K562 (cell line): ENCODE data around the gene FARSA. TPM values are rescaled to one million over a fixed set of nuclear protein-coding genes. Genes with fewer than 3 reads are reported as not detected.

ENCODE experiments used
- CBX2 ChIP-seq: fragments of 200-600 bp; sonication (generic); IDR thresholded peaks from one replicate; pipeline ENCODE4 v1.6.1; 2012; ENCODE audit warnings: mild to moderate bottlenecking, low read length, inconsistent platforms; ENCODE audit not compliant: insufficient read depth, poor library complexity, severe bottlenecking
- PHF21A ChIP-seq: fragments of 450-650 bp; IDR thresholded peaks from 2 replicates; pipeline ENCODE4 v1.6.1; 2017; ENCODE audit warnings: low read depth, borderline replicate concordance
- POLR2B ChIP-seq: fragments of 450-650 bp; IDR thresholded peaks from 2 replicates; pipeline ENCODE4 v1.6.1; 2018; ENCODE audit warnings: low read depth; ENCODE audit not compliant: partially characterized antibody
- RBM15 ChIP-seq: fragments of 200-400 bp; formaldehyde crosslinking; IDR thresholded peaks from 2 replicates; pipeline ENCODE4 v1.6.1; 2018; ENCODE audit warnings: mild to moderate bottlenecking, low read length, moderate library complexity; ENCODE audit not compliant: insufficient read depth
- RBM39 ChIP-seq: fragments of 200-400 bp; formaldehyde crosslinking; optimal IDR thresholded peaks from 2 replicates; pipeline ENCODE3; 2018; ENCODE audit warnings: low read depth, low read length
- SETDB1 ChIP-seq: IDR thresholded peaks from one replicate; pipeline ENCODE4 v1.6.1; 2012; ENCODE audit warnings: low read length, control low read depth, inconsistent platforms
- SREBF2 ChIP-seq: sonication (generic); formaldehyde crosslinking; IDR thresholded peaks from 2 replicates; pipeline ENCODE4 v1.4.0; 2020; ENCODE audit warnings: mild to moderate bottlenecking, missing genetic modification reagents
- TBL1XR1 ChIP-seq, 2 experiments: IDR thresholded peaks; 2 replicates each; pipeline ENCODE4 v1.6.1; 2012; ENCODE audit warnings: improper control_type of control experiment in 2 of 2, low read length in 2 of 2, mild to moderate bottlenecking in 1 of 2
- ZNF445 ChIP-seq: fragments of 250-450 bp; sonication (Bioruptor Pico); IDR thresholded peaks from 2 replicates; pipeline ENCODE4 v1.4.0; 2020; ENCODE audit warnings: low read depth, mild to moderate bottlenecking, moderate library complexity
- ZNF561 ChIP-seq: fragments of 450-650 bp; formaldehyde crosslinking; conservative IDR thresholded peaks from 2 replicates; pipeline ENCODE4 v1.4.0; 2020; ENCODE audit warnings: mild to moderate bottlenecking, moderate library complexity
- polyA plus RNA-seq, 8 experiments: library from polyadenylated mRNA; depleted of rRNA in 4 of 8; stranded (reverse) in 5 of 8; unstranded in 3 of 8; fragments of >200 nt; fragmentation: Nextera tagmentation in 2 of 8; fragmentation: Illumina TruSeq in 1 of 8; extraction: Ambion mirVana in 2 of 8; extraction: Trizol in 1 of 8; gene quantifications; 2 replicates each; pipeline versions ENCODE4 v1.2.1 to v1.2.3, GENCODE V29; 2011 to 2014; ENCODE audit warnings: inconsistent platforms in 1 of 8, missing spikeins in 1 of 8
- total RNA-seq, 7 experiments: library from RNA; depleted of rRNA in 6 of 7; stranded (reverse); fragments of >200 nt in 6 of 7; fragmentation: Illumina TruSeq in 2 of 7; extraction: Trizol in 2 of 7; gene quantifications; 2 replicates each; pipeline versions ENCODE4 v1.2.1 to v1.2.3, GENCODE V29; 2011 to 2021; ENCODE audit warnings: low replicate concordance in 1 of 7
- TF ChIP-seq, protein P1 (sequence below): fragments of 450-650 bp; IDR thresholded peaks from 2 replicates; pipeline ENCODE4 v1.6.1; 2016; ENCODE audit warnings: low read depth
- TF ChIP-seq, protein P2 (sequence below): fragments of 450-650 bp; formaldehyde crosslinking; conservative IDR thresholded peaks from 2 replicates; pipeline ENCODE4 v1.4.0; 2022; ENCODE audit warnings: mild to moderate bottlenecking, missing genetic modification characterization
- TF ChIP-seq, protein P3 (sequence below), 2 experiments: fragments of 150-350 bp in 1 of 2; IDR thresholded peaks; 2 replicates each; pipeline ENCODE4 v1.6.1; 2012 to 2016; ENCODE audit warnings: low read depth in 2 of 2, low read length in 2 of 2, mild to moderate bottlenecking in 1 of 2, moderate library complexity in 1 of 2

FARSA gene
- total and polyA plus RNA-seq, 9 of the 15 experiments (the other 6 are each of a cell fraction or from before 2014, with no cell fraction given): 25.2 to 237 (median 89.6) TPM

DNA sequence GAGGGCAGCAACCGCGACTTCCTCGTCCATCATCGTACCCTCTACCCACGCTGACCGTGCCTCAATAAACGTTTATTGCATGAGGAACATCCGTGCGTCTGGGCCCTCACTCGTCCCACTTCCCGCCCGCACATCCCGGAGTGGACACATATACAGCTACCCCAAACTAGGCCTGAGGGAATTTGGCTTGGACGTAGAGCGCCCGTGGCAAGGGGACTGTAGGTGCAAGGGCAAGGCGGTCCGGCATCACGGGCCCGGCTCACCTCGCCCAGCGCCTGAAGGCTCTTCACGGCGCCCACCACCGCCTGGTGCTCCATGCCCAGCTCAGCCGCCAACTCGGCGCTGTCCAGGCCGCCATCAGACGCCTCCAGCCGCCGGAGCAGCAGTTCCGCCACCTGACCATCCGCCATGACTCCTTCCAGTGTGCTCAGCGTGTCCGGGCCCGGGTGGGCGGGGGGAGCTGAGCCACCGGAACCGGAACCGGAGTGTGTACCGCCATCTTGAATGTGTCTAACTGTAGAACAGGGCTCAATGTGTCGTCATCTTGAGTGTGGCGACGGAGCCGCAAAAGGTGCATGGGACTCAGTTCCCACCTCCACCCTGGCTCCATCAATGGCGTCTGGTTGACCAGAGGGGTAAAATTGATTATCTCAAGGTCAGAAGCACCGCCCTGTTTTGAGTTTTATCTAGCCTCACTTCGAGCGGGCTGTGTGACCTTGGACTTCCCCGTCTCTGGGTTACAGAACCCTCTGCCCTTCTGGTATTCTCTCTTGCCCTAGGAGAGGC lies at the start of gene FARSA (continued):
- TF ChIP-seq, protein P1, sequence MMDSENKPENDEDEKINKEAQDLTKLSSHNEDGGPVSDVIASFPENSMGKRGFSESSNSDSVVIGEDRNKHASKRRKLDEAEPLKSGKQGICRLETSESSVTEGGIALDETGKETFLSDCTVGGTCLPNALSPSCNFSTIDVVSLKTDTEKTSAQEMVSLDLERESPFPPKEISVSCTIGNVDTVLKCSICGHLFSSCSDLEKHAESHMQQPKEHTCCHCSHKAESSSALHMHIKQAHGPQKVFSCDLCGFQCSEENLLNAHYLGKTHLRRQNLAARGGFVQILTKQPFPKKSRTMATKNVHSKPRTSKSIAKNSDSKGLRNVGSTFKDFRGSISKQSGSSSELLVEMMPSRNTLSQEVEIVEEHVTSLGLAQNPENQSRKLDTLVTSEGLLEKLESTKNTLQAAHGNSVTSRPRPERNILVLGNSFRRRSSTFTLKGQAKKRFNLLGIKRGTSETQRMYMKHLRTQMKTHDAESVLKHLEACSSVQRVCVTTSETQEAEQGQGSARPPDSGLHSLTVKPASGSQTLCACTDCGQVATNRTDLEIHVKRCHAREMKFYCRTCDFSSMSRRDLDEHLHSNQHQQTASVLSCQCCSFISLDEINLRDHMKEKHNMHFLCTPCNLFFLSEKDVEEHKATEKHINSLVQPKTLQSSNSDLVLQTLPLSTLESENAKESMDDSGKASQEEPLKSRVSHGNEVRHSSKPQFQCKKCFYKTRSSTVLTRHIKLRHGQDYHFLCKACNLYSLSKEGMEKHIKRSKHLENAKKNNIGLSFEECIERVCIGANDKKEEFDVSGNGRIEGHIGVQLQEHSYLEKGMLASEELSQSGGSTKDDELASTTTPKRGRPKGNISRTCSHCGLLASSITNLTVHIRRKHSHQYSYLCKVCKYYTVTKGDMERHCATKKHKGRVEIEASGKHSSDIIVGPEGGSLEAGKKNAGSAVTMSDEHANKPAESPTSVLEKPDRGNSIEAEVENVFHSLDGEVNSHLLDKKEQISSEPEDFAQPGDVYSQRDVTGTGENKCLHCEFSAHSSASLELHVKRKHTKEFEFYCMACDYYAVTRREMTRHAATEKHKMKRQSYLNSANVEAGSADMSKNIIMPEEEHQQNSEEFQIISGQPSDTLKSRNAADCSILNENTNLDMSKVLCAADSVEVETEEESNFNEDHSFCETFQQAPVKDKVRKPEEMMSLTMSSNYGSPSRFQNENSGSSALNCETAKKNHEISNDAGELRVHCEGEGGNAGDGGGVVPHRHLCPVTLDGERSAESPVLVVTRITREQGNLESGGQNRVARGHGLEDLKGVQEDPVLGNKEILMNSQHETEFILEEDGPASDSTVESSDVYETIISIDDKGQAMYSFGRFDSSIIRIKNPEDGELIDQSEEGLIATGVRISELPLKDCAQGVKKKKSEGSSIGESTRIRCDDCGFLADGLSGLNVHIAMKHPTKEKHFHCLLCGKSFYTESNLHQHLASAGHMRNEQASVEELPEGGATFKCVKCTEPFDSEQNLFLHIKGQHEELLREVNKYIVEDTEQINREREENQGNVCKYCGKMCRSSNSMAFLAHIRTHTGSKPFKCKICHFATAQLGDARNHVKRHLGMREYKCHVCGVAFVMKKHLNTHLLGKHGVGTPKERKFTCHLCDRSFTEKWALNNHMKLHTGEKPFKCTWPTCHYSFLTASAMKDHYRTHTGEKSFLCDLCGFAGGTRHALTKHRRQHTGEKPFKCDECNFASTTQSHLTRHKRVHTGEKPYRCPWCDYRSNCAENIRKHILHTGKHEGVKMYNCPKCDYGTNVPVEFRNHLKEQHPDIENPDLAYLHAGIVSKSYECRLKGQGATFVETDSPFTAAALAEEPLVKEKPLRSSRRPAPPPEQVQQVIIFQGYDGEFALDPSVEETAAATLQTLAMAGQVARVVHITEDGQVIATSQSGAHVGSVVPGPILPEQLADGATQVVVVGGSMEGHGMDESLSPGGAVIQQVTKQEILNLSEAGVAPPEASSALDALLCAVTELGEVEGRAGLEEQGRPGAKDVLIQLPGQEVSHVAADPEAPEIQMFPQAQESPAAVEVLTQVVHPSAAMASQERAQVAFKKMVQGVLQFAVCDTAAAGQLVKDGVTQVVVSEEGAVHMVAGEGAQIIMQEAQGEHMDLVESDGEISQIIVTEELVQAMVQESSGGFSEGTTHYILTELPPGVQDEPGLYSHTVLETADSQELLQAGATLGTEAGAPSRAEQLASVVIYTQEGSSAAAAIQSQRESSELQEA: no peak
- no peak for TF ChIP-seq ZNF561
- no peak for TF ChIP-seq TBL1XR1 (IDR thresholded peaks at IDR 0.05; ENCODE audit: low read length in 2 of 2)
- TF ChIP-seq, protein P2, sequence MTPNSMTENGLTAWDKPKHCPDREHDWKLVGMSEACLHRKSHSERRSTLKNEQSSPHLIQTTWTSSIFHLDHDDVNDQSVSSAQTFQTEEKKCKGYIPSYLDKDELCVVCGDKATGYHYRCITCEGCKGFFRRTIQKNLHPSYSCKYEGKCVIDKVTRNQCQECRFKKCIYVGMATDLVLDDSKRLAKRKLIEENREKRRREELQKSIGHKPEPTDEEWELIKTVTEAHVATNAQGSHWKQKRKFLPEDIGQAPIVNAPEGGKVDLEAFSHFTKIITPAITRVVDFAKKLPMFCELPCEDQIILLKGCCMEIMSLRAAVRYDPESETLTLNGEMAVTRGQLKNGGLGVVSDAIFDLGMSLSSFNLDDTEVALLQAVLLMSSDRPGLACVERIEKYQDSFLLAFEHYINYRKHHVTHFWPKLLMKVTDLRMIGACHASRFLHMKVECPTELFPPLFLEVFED (CRISPR knock-in tag): no peak
- no peak for TF ChIP-seq RBM39
- TF ChIP-seq, protein P3, sequence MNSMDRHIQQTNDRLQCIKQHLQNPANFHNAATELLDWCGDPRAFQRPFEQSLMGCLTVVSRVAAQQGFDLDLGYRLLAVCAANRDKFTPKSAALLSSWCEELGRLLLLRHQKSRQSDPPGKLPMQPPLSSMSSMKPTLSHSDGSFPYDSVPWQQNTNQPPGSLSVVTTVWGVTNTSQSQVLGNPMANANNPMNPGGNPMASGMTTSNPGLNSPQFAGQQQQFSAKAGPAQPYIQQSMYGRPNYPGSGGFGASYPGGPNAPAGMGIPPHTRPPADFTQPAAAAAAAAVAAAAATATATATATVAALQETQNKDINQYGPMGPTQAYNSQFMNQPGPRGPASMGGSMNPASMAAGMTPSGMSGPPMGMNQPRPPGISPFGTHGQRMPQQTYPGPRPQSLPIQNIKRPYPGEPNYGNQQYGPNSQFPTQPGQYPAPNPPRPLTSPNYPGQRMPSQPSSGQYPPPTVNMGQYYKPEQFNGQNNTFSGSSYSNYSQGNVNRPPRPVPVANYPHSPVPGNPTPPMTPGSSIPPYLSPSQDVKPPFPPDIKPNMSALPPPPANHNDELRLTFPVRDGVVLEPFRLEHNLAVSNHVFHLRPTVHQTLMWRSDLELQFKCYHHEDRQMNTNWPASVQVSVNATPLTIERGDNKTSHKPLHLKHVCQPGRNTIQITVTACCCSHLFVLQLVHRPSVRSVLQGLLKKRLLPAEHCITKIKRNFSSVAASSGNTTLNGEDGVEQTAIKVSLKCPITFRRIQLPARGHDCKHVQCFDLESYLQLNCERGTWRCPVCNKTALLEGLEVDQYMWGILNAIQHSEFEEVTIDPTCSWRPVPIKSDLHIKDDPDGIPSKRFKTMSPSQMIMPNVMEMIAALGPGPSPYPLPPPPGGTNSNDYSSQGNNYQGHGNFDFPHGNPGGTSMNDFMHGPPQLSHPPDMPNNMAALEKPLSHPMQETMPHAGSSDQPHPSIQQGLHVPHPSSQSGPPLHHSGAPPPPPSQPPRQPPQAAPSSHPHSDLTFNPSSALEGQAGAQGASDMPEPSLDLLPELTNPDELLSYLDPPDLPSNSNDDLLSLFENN (IDR thresholded peaks at IDR 0.05; ENCODE audit: low read depth in 2 of 2, low read length in 2 of 2): peak in 1 of 2 experiments; percentile 70; a peak in 2 of 4 replicates
- TF ChIP-seq PHF21A: no peak
- no peak for TF ChIP-seq RBM15
- TF ChIP-seq SREBF2 (CRISPR knock-in tag): no peak
- TF ChIP-seq SETDB1: peak; percentile 59
- TF ChIP-seq ZNF445: no peak
- TF ChIP-seq CBX2: no peak
- peak; percentile 81 for TF ChIP-seq POLR2B
